ENCODE data around the gene GSAP. TPM values are rescaled to one million over a fixed set of nuclear protein-coding genes. Genes with fewer than 3 reads are reported as not detected.

The GSAP gene
- total and polyA plus RNA-seq, 2 experiments from 2014 or later, result 1.7 to 3.0 TPM

- Histone ChIP-seq H3K27ac (peak overlapping the region; percentile 83), H3K4me3 (no peak overlapping the region), H3K27me3 (no peaks in the 10 kb centered on the region), H3K36me3 (no peaks in the 10 kb centered on the region), H3K9me3 (ENCODE audit: low read depth) (no peaks in the 10 kb centered on the region), H3K4me1 (ENCODE audit: low read depth) (peaks cover 37% of the 10 kb centered on the region)
- DNase-seq (ENCODE audit: low read depth in 1 of 2, low spot score in 1 of 2), result peak; percentile 49 to 64
- no peak for TF ChIP-seq CTCF (IDR thresholded peaks at IDR 0.05; ENCODE audit: low read depth, low read length)
Observed at GRCh38 chr7:77426521-77427051, 10.4 kb upstream of the GSAP start.

GRCh38 chr7:77426052-77426404 is 9.9 kb upstream of the GSAP start:
- H3K4me1 ChIP-seq (ENCODE audit: low read depth), result peaks cover 37% of the 10 kb centered on the region

GRCh38 chr7:77425101-77426051 is 9.2 kb upstream of the GSAP start:
- Histone ChIP-seq H3K27me3 (no peaks in the 10 kb centered on the region), H3K4me1 (ENCODE audit: low read depth) (peaks cover 37% of the 10 kb centered on the region), H3K36me3 (no peaks in the 10 kb centered on the region), H3K4me3 (no peak overlapping the region), H3K27ac (peak overlapping the region; percentile 83), H3K9me3 (ENCODE audit: low read depth) (no peaks in the 10 kb centered on the region)
- TF ChIP-seq CTCF (IDR thresholded peaks at IDR 0.05; ENCODE audit: low read depth, low read length), result no peak
- peak; percentile 54 to 60 for DNase-seq (ENCODE audit: low read depth in 1 of 2, low spot score in 1 of 2)

More at GRCh38 chr7:77426052-77426404, 9.9 kb upstream of the GSAP start:
- H3K27me3 ChIP-seq, result no peaks in the 10 kb centered on the region
- TF ChIP-seq CTCF (IDR thresholded peaks at IDR 0.05; ENCODE audit: low read depth, low read length), result no peak
- H3K9me3 ChIP-seq (ENCODE audit: low read depth), result no peaks in the 10 kb centered on the region
- no peak overlapping the region for H3K4me3 ChIP-seq
- H3K27ac ChIP-seq, result peak overlapping the region; percentile 83
- peak in 1 of 2 donors; percentile 35 for DNase-seq (ENCODE audit: low read depth in 1 of 2, low spot score in 1 of 2)
- H3K36me3 ChIP-seq, result no peaks in the 10 kb centered on the region

GRCh38 chr7:77422500-77422899 is 6.4 kb upstream of the GSAP start:
- Histone ChIP-seq H3K9me3 (ENCODE audit: low read depth) (no peaks in the 10 kb centered on the region), H3K27me3 (no peaks in the 10 kb centered on the region), H3K4me1 (ENCODE audit: low read depth) (peaks cover 23% of the 10 kb centered on the region), H3K4me3 (no peak overlapping the region), H3K27ac (no peak overlapping the region), H3K36me3 (no peaks in the 10 kb centered on the region)
- no peak for DNase-seq (ENCODE audit: low read depth in 1 of 2, low spot score in 1 of 2)
- no peak for TF ChIP-seq CTCF (IDR thresholded peaks at IDR 0.05; ENCODE audit: low read depth, low read length)

GRCh38 chr7:77420986-77421672 is 5.0 kb upstream of the GSAP start:
- Histone ChIP-seq H3K9me3 (ENCODE audit: low read depth) (no peaks in the 10 kb centered on the region), H3K27ac (no peak overlapping the region), H3K4me1 (ENCODE audit: low read depth) (peaks cover 12% of the 10 kb centered on the region), H3K36me3 (no peaks in the 10 kb centered on the region), H3K4me3 (no peak overlapping the region), H3K27me3 (no peaks in the 10 kb centered on the region)
- no peak for TF ChIP-seq CTCF (IDR thresholded peaks at IDR 0.05; ENCODE audit: low read depth, low read length)
- no peak for DNase-seq (ENCODE audit: low read depth in 1 of 2, low spot score in 1 of 2)
